HL-60 (cell line): Measurements from ENCODE around the gene IL12B.

Experiments used
- DNase-seq, 2 experiments: peaks; one replicate each; pipeline ENCODE4 v3.0.0-alpha.2; 2010 to 2020; ENCODE audit warnings: low read depth in 1 of 2, low spot score in 1 of 2
- H3K27ac ChIP-seq: fragments of 250-450 bp; sonication (Bioruptor Pico); replicated peaks from 2 replicates; pipeline ENCODE4 v1.5.1; 2020; ENCODE audit warnings: mild to moderate bottlenecking, moderate library complexity
- H3K27me3 ChIP-seq: fragments of 250-450 bp; sonication (Bioruptor Pico); 2 replicates; pipeline ENCODE4 v1.5.1; 2021; ENCODE audit warnings: mild to moderate bottlenecking, moderate library complexity; ENCODE audit not compliant: insufficient read depth, poor library complexity, severe bottlenecking
- H3K4me3 ChIP-seq: replicated peaks from 2 replicates; pipeline ENCODE4 v1.5.1; 2011; ENCODE audit warnings: mild to moderate bottlenecking, control low read depth, low read length; ENCODE audit not compliant: insufficient read depth
- GABPA ChIP-seq: IDR thresholded peaks from 2 replicates; pipeline ENCODE4 v1.6.1; 2012; ENCODE audit warnings: low read depth
- POLR2AphosphoS5 ChIP-seq: IDR thresholded peaks from 2 replicates; pipeline ENCODE4 v1.6.1; 2012; ENCODE audit warnings: low read depth
- SPI1 ChIP-seq: IDR thresholded peaks from 2 replicates; pipeline ENCODE4 v1.6.1; 2012; ENCODE audit warnings: low read depth, mild to moderate bottlenecking, borderline replicate concordance
- TF ChIP-seq, protein P1 (sequence below): IDR thresholded peaks from 2 replicates; pipeline ENCODE4 v1.6.1; 2012; ENCODE audit warnings: low read depth; ENCODE audit not compliant: insufficient replicate concordance
- TF ChIP-seq, protein P2 (sequence below): IDR thresholded peaks from one replicate; pipeline ENCODE4 v1.5.1; 2011; ENCODE audit warnings: low read length, control low read depth, inconsistent platforms; ENCODE audit not compliant: insufficient read depth

The IL12B gene

DNA sequence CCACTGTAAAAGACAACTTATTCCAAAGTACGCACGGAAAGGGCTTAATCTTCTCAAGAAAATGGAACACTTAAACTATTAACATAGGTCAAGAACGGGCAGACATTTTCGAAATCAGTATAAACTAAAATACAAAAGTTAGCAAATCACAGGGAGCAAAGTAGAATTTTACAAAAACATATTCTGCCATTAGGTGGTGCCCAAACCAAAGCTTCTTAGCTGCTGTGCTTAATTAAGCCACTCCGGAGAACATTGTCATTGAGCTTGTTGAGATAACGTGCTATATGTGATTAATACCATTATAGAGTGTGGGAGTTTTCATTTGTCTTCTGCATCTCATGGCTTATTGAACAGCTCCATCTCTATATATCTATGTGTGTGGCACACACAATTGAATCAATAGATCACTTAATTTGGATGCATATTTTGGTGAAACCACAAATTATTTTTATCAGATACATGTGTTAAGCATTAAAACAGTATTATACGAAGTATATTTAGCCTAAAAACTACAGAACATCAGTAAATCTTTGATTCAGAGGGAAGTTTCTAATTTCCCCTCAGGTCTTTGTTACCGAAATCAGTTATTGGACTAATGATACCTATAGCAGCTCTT lies 43.8 kb downstream of the IL12B start:
- DNase-seq: peak in 1 of 2 experiments; percentile 37
- TF ChIP-seq, protein P1, sequence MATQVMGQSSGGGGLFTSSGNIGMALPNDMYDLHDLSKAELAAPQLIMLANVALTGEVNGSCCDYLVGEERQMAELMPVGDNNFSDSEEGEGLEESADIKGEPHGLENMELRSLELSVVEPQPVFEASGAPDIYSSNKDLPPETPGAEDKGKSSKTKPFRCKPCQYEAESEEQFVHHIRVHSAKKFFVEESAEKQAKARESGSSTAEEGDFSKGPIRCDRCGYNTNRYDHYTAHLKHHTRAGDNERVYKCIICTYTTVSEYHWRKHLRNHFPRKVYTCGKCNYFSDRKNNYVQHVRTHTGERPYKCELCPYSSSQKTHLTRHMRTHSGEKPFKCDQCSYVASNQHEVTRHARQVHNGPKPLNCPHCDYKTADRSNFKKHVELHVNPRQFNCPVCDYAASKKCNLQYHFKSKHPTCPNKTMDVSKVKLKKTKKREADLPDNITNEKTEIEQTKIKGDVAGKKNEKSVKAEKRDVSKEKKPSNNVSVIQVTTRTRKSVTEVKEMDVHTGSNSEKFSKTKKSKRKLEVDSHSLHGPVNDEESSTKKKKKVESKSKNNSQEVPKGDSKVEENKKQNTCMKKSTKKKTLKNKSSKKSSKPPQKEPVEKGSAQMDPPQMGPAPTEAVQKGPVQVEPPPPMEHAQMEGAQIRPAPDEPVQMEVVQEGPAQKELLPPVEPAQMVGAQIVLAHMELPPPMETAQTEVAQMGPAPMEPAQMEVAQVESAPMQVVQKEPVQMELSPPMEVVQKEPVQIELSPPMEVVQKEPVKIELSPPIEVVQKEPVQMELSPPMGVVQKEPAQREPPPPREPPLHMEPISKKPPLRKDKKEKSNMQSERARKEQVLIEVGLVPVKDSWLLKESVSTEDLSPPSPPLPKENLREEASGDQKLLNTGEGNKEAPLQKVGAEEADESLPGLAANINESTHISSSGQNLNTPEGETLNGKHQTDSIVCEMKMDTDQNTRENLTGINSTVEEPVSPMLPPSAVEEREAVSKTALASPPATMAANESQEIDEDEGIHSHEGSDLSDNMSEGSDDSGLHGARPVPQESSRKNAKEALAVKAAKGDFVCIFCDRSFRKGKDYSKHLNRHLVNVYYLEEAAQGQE: no peak
- TF ChIP-seq, protein P2, sequence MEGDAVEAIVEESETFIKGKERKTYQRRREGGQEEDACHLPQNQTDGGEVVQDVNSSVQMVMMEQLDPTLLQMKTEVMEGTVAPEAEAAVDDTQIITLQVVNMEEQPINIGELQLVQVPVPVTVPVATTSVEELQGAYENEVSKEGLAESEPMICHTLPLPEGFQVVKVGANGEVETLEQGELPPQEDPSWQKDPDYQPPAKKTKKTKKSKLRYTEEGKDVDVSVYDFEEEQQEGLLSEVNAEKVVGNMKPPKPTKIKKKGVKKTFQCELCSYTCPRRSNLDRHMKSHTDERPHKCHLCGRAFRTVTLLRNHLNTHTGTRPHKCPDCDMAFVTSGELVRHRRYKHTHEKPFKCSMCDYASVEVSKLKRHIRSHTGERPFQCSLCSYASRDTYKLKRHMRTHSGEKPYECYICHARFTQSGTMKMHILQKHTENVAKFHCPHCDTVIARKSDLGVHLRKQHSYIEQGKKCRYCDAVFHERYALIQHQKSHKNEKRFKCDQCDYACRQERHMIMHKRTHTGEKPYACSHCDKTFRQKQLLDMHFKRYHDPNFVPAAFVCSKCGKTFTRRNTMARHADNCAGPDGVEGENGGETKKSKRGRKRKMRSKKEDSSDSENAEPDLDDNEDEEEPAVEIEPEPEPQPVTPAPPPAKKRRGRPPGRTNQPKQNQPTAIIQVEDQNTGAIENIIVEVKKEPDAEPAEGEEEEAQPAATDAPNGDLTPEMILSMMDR: peak; percentile 1
- H3K4me3 ChIP-seq: no peak overlapping the region
- H3K27ac ChIP-seq: no peak overlapping the region
- H3K27me3 ChIP-seq: no peaks in the 10 kb centered on the region

DNA sequence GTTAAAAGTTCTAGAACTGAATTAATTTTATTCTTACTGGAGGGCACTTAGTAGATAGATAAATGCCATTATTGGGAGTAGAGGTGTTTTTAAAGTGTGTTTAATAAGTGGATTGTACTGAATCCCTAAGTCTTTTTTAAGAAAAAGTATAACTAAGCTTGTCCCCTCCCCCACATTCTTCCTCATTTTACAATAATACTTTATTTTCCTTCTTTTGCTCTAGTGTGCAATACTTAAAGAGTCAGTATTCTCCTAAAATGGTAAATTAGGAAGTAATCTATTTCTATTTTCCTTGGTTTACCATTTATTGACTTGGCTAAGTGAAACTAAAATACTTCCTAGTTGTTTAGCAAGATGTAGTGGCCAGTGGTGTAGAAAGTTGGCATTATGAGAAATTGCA lies 55.6 kb downstream of the IL12B start:
- Histone ChIP-seq H3K27ac (no peak overlapping the region), H3K27me3 (no peaks in the 10 kb centered on the region), H3K4me3 (no peak overlapping the region)
- DNase-seq: no peak
- TF ChIP-seq, protein P2: no peak
- TF ChIP-seq, protein P1: no peak
- TF ChIP-seq GABPA (no peak), SPI1 (no peak), POLR2AphosphoS5 (no peak)

- Histone ChIP-seq H3K4me3 (no peak overlapping the region), H3K27ac (no peak overlapping the region), H3K27me3 (no peaks in the 10 kb centered on the region)
- no peak for DNase-seq
- TF ChIP-seq, protein P2: no peak
- TF ChIP-seq SPI1 (no peak), POLR2AphosphoS5 (no peak), GABPA (no peak)
- TF ChIP-seq, protein P1: no peak
These were observed 56.4 kb downstream of the IL12B start for GRCh38 chr5:159273923-159274322.
